ENCODE measurements around the gene MBOAT2.
"Not testable (repeated sequence)": the region's sequence is repeated elsewhere in the genome, so short reads cannot be mapped to it uniquely, and the experiment has no call there.

MBOAT2 gene

GRCh38 chr2:8918412-8918811 is 85.1 kb downstream of the MBOAT2 start:
- Histone ChIP-seq H3F3A (ENCODE audit: insufficient read depth) (no peaks in the 10 kb centered on the region), H3K9me2 (replicated peaks; ENCODE audit: insufficient read depth, low read length) (no peaks in the 10 kb centered on the region), H3K9ac (ENCODE audit: low read length) (no peak overlapping the region), H3K9me3 (ENCODE audit: insufficient read depth, low read length) (no peaks in the 10 kb centered on the region), H3K79me2 (ENCODE audit: insufficient read depth, low read length) (no peaks in the 10 kb centered on the region), H3K4me3 (ENCODE audit: insufficient read depth, low read length, poor library complexity, severe bottlenecking) (no peak overlapping the region), H3K4me2 (ENCODE audit: low read depth, low read length, poor library complexity, severe bottlenecking) (no peak overlapping the region), H3K36me3 (ENCODE audit: low read length) (no peaks in the 10 kb centered on the region), H4K20me1 (ENCODE audit: low read depth, low read length) (no peaks in the 10 kb centered on the region), H2AFZ (ENCODE audit: low read depth, low read length, severe bottlenecking) (no peak overlapping the region), H3K27ac (ENCODE audit: low read depth, low read length) (no peak overlapping the region), H3K27me3 (ENCODE audit: low read length) (no peaks in the 10 kb centered on the region)
- TF ChIP-seq CTCF (IDR thresholded peaks at IDR 0.05; ENCODE audit: insufficient read depth, low read length, poor library complexity, severe bottlenecking) (no peak), EZH2phosphoT487 (conservative IDR thresholded peaks at IDR 0.05; ENCODE audit: low read length) (no peak)

GRCh38 chr2:8915941-8916340 is 87.5 kb downstream of the MBOAT2 start:
- Histone ChIP-seq H3K9me2 (replicated peaks; ENCODE audit: insufficient read depth, low read length) (no peaks in the 10 kb centered on the region), H3K79me2 (ENCODE audit: insufficient read depth, low read length) (no peaks in the 10 kb centered on the region), H3K4me3 (ENCODE audit: insufficient read depth, low read length, poor library complexity, severe bottlenecking) (no peak overlapping the region), H3K36me3 (ENCODE audit: low read length) (no peaks in the 10 kb centered on the region), H4K20me1 (ENCODE audit: low read depth, low read length) (no peaks in the 10 kb centered on the region), H3K27me3 (ENCODE audit: low read length) (no peaks in the 10 kb centered on the region), H2AFZ (ENCODE audit: low read depth, low read length, severe bottlenecking) (no peak overlapping the region), H3F3A (ENCODE audit: insufficient read depth) (no peaks in the 10 kb centered on the region), H3K9ac (ENCODE audit: low read length) (no peak overlapping the region), H3K27ac (ENCODE audit: low read depth, low read length) (no peak overlapping the region), H3K9me3 (ENCODE audit: insufficient read depth, low read length) (no peaks in the 10 kb centered on the region), H3K4me2 (ENCODE audit: low read depth, low read length, poor library complexity, severe bottlenecking) (no peak overlapping the region)
- no peak for TF ChIP-seq CTCF (IDR thresholded peaks at IDR 0.05; ENCODE audit: insufficient read depth, low read length, poor library complexity, severe bottlenecking)
- TF ChIP-seq EZH2phosphoT487 (conservative IDR thresholded peaks at IDR 0.05; ENCODE audit: low read length): no peak

- H3K27me3 ChIP-seq (ENCODE audit: low read length); H3K4me2 ChIP-seq (ENCODE audit: low read depth, low read length, poor library complexity, severe bottlenecking); H3K27ac ChIP-seq (ENCODE audit: low read depth, low read length); H3K9ac ChIP-seq (ENCODE audit: low read length); H3F3A ChIP-seq (ENCODE audit: insufficient read depth); H2AFZ ChIP-seq (ENCODE audit: low read depth, low read length, severe bottlenecking); H3K9me2 ChIP-seq (replicated peaks; ENCODE audit: insufficient read depth, low read length); H3K4me3 ChIP-seq (ENCODE audit: insufficient read depth, low read length, poor library complexity, severe bottlenecking); H3K79me2 ChIP-seq (ENCODE audit: insufficient read depth, low read length); H4K20me1 ChIP-seq (ENCODE audit: low read depth, low read length); H3K36me3 ChIP-seq (ENCODE audit: low read length); H3K9me3 ChIP-seq (ENCODE audit: insufficient read depth, low read length): not testable (repeated sequence)
These were observed 89.7 kb downstream of the MBOAT2 start for GRCh38 chr2:8913767-8914166.

GRCh38 chr2:8907764-8908288 is 95.7 kb downstream of the MBOAT2 start:
- no peak for TF ChIP-seq EZH2phosphoT487 (conservative IDR thresholded peaks at IDR 0.05; ENCODE audit: low read length)
- no peak for TF ChIP-seq CTCF (IDR thresholded peaks at IDR 0.05; ENCODE audit: insufficient read depth, low read length, poor library complexity, severe bottlenecking)
- Histone ChIP-seq H3K4me3 (ENCODE audit: insufficient read depth, low read length, poor library complexity, severe bottlenecking) (no peak overlapping the region), H3K4me2 (ENCODE audit: low read depth, low read length, poor library complexity, severe bottlenecking) (no peak overlapping the region), H3K79me2 (ENCODE audit: insufficient read depth, low read length) (no peaks in the 10 kb centered on the region), H2AFZ (ENCODE audit: low read depth, low read length, severe bottlenecking) (no peak overlapping the region), H4K20me1 (ENCODE audit: low read depth, low read length) (no peaks in the 10 kb centered on the region), H3K36me3 (ENCODE audit: low read length) (no peaks in the 10 kb centered on the region), H3F3A (ENCODE audit: insufficient read depth) (no peaks in the 10 kb centered on the region), H3K9me2 (replicated peaks; ENCODE audit: insufficient read depth, low read length) (no peaks in the 10 kb centered on the region), H3K27ac (ENCODE audit: low read depth, low read length) (no peak overlapping the region), H3K27me3 (ENCODE audit: low read length) (0 out of 2 replicates have a peak, but pooled peaks cover 4% of the 10 kb centered on the region), H3K9me3 (ENCODE audit: insufficient read depth, low read length) (peaks cover 6% of the 10 kb centered on the region; the same call in 1 of the 2 replicates), H3K9ac (ENCODE audit: low read length) (no peak overlapping the region)

- not testable (repeated sequence) for H3K9ac ChIP-seq (ENCODE audit: low read length); H3K9me2 ChIP-seq (replicated peaks; ENCODE audit: insufficient read depth, low read length); H3K27me3 ChIP-seq (ENCODE audit: low read length); H3K27ac ChIP-seq (ENCODE audit: low read depth, low read length); H3K4me2 ChIP-seq (ENCODE audit: low read depth, low read length, poor library complexity, severe bottlenecking); H3K36me3 ChIP-seq (ENCODE audit: low read length); H3F3A ChIP-seq (ENCODE audit: insufficient read depth); H4K20me1 ChIP-seq (ENCODE audit: low read depth, low read length); H3K9me3 ChIP-seq (ENCODE audit: insufficient read depth, low read length); H2AFZ ChIP-seq (ENCODE audit: low read depth, low read length, severe bottlenecking); H3K79me2 ChIP-seq (ENCODE audit: insufficient read depth, low read length); H3K4me3 ChIP-seq (ENCODE audit: insufficient read depth, low read length, poor library complexity, severe bottlenecking)
These were observed 99.6 kb downstream of the MBOAT2 start for GRCh38 chr2:8903924-8904323.

- H3K36me3 ChIP-seq (ENCODE audit: low read length); H3K9me3 ChIP-seq (ENCODE audit: insufficient read depth, low read length); H3F3A ChIP-seq (ENCODE audit: insufficient read depth); H4K20me1 ChIP-seq (ENCODE audit: low read depth, low read length); H3K27ac ChIP-seq (ENCODE audit: low read depth, low read length); H3K4me2 ChIP-seq (ENCODE audit: low read depth, low read length, poor library complexity, severe bottlenecking); H3K4me3 ChIP-seq (ENCODE audit: insufficient read depth, low read length, poor library complexity, severe bottlenecking); H3K27me3 ChIP-seq (ENCODE audit: low read length); H2AFZ ChIP-seq (ENCODE audit: low read depth, low read length, severe bottlenecking); H3K9ac ChIP-seq (ENCODE audit: low read length); H3K9me2 ChIP-seq (replicated peaks; ENCODE audit: insufficient read depth, low read length); H3K79me2 ChIP-seq (ENCODE audit: insufficient read depth, low read length): not testable (repeated sequence)
These were observed 100.7 kb downstream of the MBOAT2 start for GRCh38 chr2:8902757-8903156.

All from SU-DHL-6 (cell line).